ENCODE results near the gene KDM3A.
"Not testable (repeated sequence)": the region's sequence is repeated elsewhere in the genome, so short reads cannot be mapped to it uniquely, and the experiment has no call there.

KDM3A gene

GRCh38 chr2:86490245-86490644, 49.1 kb downstream of the KDM3A start:
- TF ChIP-seq, protein P1, sequence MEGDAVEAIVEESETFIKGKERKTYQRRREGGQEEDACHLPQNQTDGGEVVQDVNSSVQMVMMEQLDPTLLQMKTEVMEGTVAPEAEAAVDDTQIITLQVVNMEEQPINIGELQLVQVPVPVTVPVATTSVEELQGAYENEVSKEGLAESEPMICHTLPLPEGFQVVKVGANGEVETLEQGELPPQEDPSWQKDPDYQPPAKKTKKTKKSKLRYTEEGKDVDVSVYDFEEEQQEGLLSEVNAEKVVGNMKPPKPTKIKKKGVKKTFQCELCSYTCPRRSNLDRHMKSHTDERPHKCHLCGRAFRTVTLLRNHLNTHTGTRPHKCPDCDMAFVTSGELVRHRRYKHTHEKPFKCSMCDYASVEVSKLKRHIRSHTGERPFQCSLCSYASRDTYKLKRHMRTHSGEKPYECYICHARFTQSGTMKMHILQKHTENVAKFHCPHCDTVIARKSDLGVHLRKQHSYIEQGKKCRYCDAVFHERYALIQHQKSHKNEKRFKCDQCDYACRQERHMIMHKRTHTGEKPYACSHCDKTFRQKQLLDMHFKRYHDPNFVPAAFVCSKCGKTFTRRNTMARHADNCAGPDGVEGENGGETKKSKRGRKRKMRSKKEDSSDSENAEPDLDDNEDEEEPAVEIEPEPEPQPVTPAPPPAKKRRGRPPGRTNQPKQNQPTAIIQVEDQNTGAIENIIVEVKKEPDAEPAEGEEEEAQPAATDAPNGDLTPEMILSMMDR (IDR thresholded peaks at IDR 0.05; ENCODE audit: extremely low read depth, insufficient read depth, missing control alignments): no peak
- no peak for DNase-seq (ENCODE audit: low spot score)
- in situ Hi-C loops (cut with MboI; ENCODE audit: low pct_unique_long_range_greater_than_20kb, low sequenced_read_pairs, unreplicated experiment): no loop called here

DNA sequence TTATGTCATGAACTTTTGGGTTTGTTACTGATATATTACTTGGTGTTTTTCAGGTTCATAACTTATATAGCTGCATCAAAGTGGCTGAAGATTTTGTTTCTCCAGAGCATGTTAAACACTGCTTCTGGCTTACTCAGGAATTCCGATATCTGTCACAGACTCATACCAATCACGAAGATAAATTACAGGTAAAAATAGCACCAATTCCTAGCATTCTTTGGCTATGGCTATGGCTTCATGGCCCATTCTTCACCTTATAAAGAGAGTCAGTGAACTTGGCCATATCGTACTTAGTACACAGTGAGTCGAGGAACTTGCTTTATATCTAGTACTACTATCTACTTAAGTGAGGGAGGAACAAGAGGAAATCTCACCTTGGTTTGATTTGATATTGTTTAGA, 49.9 kb downstream of the KDM3A start:
- DNase-seq (ENCODE audit: low spot score): no peak
- in situ Hi-C loops (cut with MboI; ENCODE audit: low pct_unique_long_range_greater_than_20kb, low sequenced_read_pairs, unreplicated experiment): no loop called here

GRCh38 chr2:86492048-86492453, 50.9 kb downstream of the KDM3A start:
- TF ChIP-seq, protein P1 (IDR thresholded peaks at IDR 0.05; ENCODE audit: extremely low read depth, insufficient read depth, missing control alignments): no peak
- DNase-seq (ENCODE audit: low spot score): no peak
- in situ Hi-C loops (cut with MboI; ENCODE audit: low pct_unique_long_range_greater_than_20kb, low sequenced_read_pairs, unreplicated experiment): no loop called here

More for the DNA sequence above, 49.9 kb downstream of the KDM3A start:
- TF ChIP-seq, protein P1 (IDR thresholded peaks at IDR 0.05; ENCODE audit: extremely low read depth, insufficient read depth, missing control alignments): no peak

DNA sequence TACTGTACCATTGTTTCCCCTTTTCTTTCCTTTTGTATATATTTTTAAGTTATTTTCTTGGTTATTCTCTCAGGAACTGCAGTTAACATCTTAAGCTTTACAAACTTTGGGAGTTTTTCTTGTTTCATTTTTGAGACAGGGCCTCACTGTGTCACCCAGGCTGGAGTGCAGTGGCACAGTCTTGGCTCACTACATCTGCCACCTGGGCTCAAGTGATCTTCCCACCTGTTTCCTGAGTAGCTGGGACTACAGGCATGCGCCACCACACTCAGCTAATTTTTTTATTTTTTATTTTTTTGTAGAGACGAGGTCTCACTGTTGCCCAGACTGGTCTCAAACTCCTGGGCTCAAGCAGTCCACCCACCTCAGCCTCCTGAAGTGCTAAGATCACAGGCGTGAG, 55.2 kb downstream of the KDM3A start:
- DNase-seq (ENCODE audit: low spot score); in situ Hi-C loops (cut with MboI; ENCODE audit: low pct_unique_long_range_greater_than_20kb, low sequenced_read_pairs, unreplicated experiment): not testable (repeated sequence)

GRCh38 chr2:86498468-86499260, 57.5 kb downstream of the KDM3A start:
- in situ Hi-C loops (cut with MboI; ENCODE audit: low pct_unique_long_range_greater_than_20kb, low sequenced_read_pairs, unreplicated experiment): no loop called here
- no peak for DNase-seq (ENCODE audit: low spot score)

DNA sequence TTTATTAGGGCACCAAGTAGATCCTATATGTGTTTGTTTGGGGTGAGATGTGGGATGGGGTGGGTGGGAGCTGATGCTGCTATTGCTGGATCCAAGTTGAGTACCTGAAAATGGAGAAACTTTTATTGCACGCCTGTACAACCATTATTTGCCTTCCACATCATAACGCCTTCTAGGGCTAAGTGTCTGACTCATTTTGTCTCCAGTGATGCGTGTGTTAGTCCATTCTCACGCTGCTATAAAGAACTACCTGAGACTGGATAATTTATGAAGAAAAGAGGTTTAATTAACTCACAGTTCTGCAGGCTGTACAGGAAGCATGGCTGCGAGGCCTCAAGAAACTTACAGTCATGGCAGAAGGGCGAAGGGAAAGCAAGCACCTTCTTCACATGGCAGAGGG, 58.2 kb downstream of the KDM3A start:
- in situ Hi-C loops (cut with MboI; ENCODE audit: low pct_unique_long_range_greater_than_20kb, low sequenced_read_pairs, unreplicated experiment): no loop called here
- DNase-seq (ENCODE audit: low spot score): no peak
- TF ChIP-seq, protein P1 (IDR thresholded peaks at IDR 0.05; ENCODE audit: extremely low read depth, insufficient read depth, missing control alignments): no peak

More at GRCh38 chr2:86498468-86499260, 57.5 kb downstream of the KDM3A start:
- TF ChIP-seq, protein P1 (IDR thresholded peaks at IDR 0.05; ENCODE audit: extremely low read depth, insufficient read depth, missing control alignments): no peak

DNA sequence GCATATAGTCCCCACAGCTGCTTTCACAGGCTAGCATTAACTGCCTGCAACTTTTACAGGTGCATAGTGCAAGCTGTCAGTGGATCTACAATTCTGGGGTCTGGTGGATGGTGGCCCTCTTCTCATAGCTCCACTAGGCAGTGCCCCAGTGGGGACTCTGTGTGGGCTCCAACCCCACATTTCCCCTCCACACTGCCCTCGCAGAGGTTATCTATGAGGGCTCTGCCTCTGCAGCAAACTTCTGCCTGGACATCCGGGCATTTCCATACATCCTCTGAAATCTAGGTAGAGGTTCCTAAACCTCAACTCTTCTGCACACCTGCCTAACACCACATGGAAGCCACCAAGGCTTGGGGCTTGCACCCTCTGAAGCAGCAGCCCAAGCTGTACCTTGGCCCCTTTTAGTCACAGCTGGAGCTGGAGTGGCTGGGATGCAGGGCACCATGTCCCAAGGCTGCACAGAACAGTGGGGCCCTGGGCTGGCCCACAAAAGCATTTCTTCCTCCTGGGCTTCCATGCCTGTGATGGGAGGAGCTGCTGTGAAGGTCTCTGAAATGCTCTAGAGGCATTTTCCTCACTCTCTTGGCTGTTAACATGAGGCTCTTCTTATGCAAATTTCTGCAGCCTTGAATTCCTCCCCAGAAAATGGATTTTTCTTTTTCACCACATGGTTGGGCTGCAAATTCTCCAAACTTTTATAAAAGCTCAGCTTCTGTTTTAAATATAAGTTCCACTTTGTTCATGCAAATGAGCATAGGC, 59.3 kb downstream of the KDM3A start:
- in situ Hi-C loops (cut with MboI; ENCODE audit: low pct_unique_long_range_greater_than_20kb, low sequenced_read_pairs, unreplicated experiment): no loop called here
- DNase-seq (ENCODE audit: low spot score): no peak
- TF ChIP-seq, protein P1 (IDR thresholded peaks at IDR 0.05; ENCODE audit: extremely low read depth, insufficient read depth, missing control alignments): no peak

Measured in GM13977 (cell line).